DMS79 treated with DMSO at 0.1 percent for 48 hours (cell line): ENCODE results near the gene EP300.
A peak's percentile ranks its signal among the peaks of the same experiment; 100 is the strongest.

ENCODE experiments used
- DNase-seq: peaks from one replicate; lab custom pipeline; 2025; lab: John Stamatoyannopoulos, UW

Gene EP300

GRCh38 chr22:41206719-41207118 is 114.3 kb downstream of the EP300 start:
- DNase-seq, result no peak

- DNase-seq, result no peak
These were observed 123.0 kb downstream of the EP300 start for GRCh38 chr22:41215409-41215808.

- DNase-seq, result no peak
These were observed 123.5 kb downstream of the EP300 start for GRCh38 chr22:41215926-41216325.

GRCh38 chr22:41216984-41217383 is 124.6 kb downstream of the EP300 start:
- DNase-seq, result peak; percentile 60

GRCh38 chr22:41217553-41218157 is 125.3 kb downstream of the EP300 start:
- DNase-seq, result peak; percentile 60

- no peak for DNase-seq
These were observed 130.6 kb downstream of the EP300 start for GRCh38 chr22:41222846-41223507.

- DNase-seq, result no peak
These were observed 131.1 kb downstream of the EP300 start for GRCh38 chr22:41223535-41223934.

GRCh38 chr22:41226723-41227655 is 134.6 kb downstream of the EP300 start:
- no peak for DNase-seq

GRCh38 chr22:41229215-41229614 is 136.8 kb downstream of the EP300 start:
- DNase-seq, result no peak
